ENCODE measurements around the gene PPM1H.
A peak's percentile ranks its signal among the peaks of the same experiment; 100 is the strongest.

PPM1H gene

GRCh38 chr12:62934799-62935674, at the start of gene PPM1H:
TSS of gene PPM1H (minus strand) at chr12:62935150. CDS start at chr12:62934736, 414 bp downstream.
- TF ChIP-seq CTCF (IDR thresholded peaks at IDR 0.05): peak; percentile 54
- no peaks in the 10 kb centered on the region for H3K27me3 ChIP-seq

GRCh38 chr12:62983594-62983993, 48.6 kb upstream of the PPM1H start:
- no peak overlapping the region for H3K4me3 ChIP-seq (ENCODE audit: low read depth in 1 of 2, low read length in 1 of 2)
- no peaks in the 10 kb centered on the region for H3K9me3 ChIP-seq
- no peak overlapping the region for H3K27ac ChIP-seq
- no peaks in the 10 kb centered on the region for H3K36me3 ChIP-seq
- no peaks in the 10 kb centered on the region for H3K4me1 ChIP-seq (ENCODE audit: control insufficient read depth in 1 of 2, insufficient read depth in 1 of 2, low read depth in 1 of 2, low read length in 1 of 2)
- no peak for TF ChIP-seq CTCF (IDR thresholded peaks at IDR 0.05)
- no peaks in the 10 kb centered on the region for H3K27me3 ChIP-seq

More at GRCh38 chr12:62934799-62935674, at the start of gene PPM1H:
- H3K4me1 ChIP-seq (ENCODE audit: control insufficient read depth in 1 of 2, insufficient read depth in 1 of 2, low read depth in 1 of 2, low read length in 1 of 2): peaks cover 31 to 35% of the 10 kb centered on the region in 2 experiments
- H3K27ac ChIP-seq: peak within 1 kb of the TSS; percentile 76
- H3K36me3 ChIP-seq: no peaks in the 10 kb centered on the region
- no peaks in the 10 kb centered on the region for H3K9me3 ChIP-seq
- peak within 1 kb of the TSS; percentile 83 to 86 for H3K4me3 ChIP-seq (ENCODE audit: low read depth in 1 of 2, low read length in 1 of 2)

GRCh38 chr12:62978768-62979167, 43.8 kb upstream of the PPM1H start:
- TF ChIP-seq CTCF (IDR thresholded peaks at IDR 0.05): no peak
- Histone ChIP-seq H3K4me1 (ENCODE audit: control insufficient read depth in 1 of 2, insufficient read depth in 1 of 2, low read depth in 1 of 2, low read length in 1 of 2) (no peaks in the 10 kb centered on the region), H3K27ac (no peak overlapping the region), H3K9me3 (no peaks in the 10 kb centered on the region), H3K4me3 (ENCODE audit: low read depth in 1 of 2, low read length in 1 of 2) (no peak overlapping the region), H3K36me3 (no peaks in the 10 kb centered on the region), H3K27me3 (no peaks in the 10 kb centered on the region)

- Histone ChIP-seq H3K4me3 (ENCODE audit: low read depth in 1 of 2, low read length in 1 of 2) (no peak overlapping the region), H3K27ac (no peak overlapping the region), H3K27me3 (no peaks in the 10 kb centered on the region), H3K4me1 (ENCODE audit: control insufficient read depth in 1 of 2, insufficient read depth in 1 of 2, low read depth in 1 of 2, low read length in 1 of 2) (no peaks in the 10 kb centered on the region), H3K9me3 (no peaks in the 10 kb centered on the region), H3K36me3 (no peaks in the 10 kb centered on the region)
- no peak for TF ChIP-seq CTCF (IDR thresholded peaks at IDR 0.05)
Measured at GRCh38 chr12:62977883-62978282, 42.9 kb upstream of the PPM1H start.

GRCh38 chr12:62977418-62977817, 42.5 kb upstream of the PPM1H start:
- TF ChIP-seq CTCF (IDR thresholded peaks at IDR 0.05): no peak
- Histone ChIP-seq H3K9me3 (no peaks in the 10 kb centered on the region), H3K27me3 (no peaks in the 10 kb centered on the region), H3K4me1 (ENCODE audit: control insufficient read depth in 1 of 2, insufficient read depth in 1 of 2, low read depth in 1 of 2, low read length in 1 of 2) (no peaks in the 10 kb centered on the region), H3K27ac (no peak overlapping the region), H3K4me3 (ENCODE audit: low read depth in 1 of 2, low read length in 1 of 2) (no peak overlapping the region), H3K36me3 (no peaks in the 10 kb centered on the region)
